Measurements from ENCODE around the gene PRELID3B.
"Not testable (repeated sequence)": the region's sequence is repeated elsewhere in the genome, so short reads cannot be mapped to it uniquely, and the experiment has no call there.

The PRELID3B gene

DNA sequence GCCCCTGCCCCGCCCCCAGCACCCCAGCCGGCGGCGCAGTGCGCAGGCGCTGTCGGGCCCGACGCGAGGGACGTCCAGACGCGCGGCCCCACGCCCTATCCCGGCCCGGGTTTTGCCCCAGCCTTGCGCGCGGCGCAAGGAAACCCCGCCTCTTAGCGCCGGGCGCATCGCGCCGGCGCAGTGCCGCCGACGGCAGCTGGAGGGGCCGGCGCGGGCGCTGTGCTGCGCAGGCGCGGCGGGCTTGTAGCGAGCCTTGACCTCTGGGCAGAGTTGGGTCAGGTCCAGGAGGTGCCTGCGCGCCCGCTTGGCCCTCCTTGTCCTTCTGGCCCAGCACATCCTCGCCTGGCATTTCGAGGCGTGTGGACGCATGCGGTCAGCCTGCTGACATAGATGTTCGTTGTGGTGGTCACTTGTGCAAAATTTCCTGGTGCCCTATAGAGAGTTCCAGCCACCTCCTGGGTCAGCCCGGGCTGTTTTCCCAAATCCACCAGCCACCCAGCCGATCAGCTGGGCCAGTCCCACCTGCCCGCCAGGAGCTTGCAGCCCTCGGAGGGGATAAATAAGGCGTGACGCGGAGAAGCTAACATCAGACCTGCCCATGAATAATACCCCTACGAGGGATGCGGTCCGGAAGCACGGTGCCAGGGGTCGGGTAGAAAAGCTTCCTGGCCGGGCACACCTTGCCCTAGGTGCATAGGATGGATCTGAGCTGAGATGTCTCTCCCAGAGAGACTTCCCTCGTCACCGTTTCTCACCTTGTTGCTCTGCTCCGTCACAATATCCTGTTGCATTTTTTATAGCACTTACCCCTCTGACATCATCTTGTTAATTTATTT, 428 bp upstream of the PRELID3B start:
- DNase-seq (ENCODE audit: low read depth in 1 of 2, low spot score in 1 of 2): peak; percentile 84 to 90
- no peak for TF ChIP-seq GABPA (IDR thresholded peaks at IDR 0.05; ENCODE audit: low read depth)
- TF ChIP-seq SPI1 (IDR thresholded peaks at IDR 0.05; ENCODE audit: borderline replicate concordance, low read depth): no peak
- TF ChIP-seq POLR2AphosphoS5 (IDR thresholded peaks at IDR 0.05; ENCODE audit: low read depth): peak; percentile 53; the same call in 1 of the 2 replicates
- TF ChIP-seq CTCF (IDR thresholded peaks at IDR 0.05; ENCODE audit: insufficient read depth, low read length): no peak
- TF ChIP-seq, protein P1, sequence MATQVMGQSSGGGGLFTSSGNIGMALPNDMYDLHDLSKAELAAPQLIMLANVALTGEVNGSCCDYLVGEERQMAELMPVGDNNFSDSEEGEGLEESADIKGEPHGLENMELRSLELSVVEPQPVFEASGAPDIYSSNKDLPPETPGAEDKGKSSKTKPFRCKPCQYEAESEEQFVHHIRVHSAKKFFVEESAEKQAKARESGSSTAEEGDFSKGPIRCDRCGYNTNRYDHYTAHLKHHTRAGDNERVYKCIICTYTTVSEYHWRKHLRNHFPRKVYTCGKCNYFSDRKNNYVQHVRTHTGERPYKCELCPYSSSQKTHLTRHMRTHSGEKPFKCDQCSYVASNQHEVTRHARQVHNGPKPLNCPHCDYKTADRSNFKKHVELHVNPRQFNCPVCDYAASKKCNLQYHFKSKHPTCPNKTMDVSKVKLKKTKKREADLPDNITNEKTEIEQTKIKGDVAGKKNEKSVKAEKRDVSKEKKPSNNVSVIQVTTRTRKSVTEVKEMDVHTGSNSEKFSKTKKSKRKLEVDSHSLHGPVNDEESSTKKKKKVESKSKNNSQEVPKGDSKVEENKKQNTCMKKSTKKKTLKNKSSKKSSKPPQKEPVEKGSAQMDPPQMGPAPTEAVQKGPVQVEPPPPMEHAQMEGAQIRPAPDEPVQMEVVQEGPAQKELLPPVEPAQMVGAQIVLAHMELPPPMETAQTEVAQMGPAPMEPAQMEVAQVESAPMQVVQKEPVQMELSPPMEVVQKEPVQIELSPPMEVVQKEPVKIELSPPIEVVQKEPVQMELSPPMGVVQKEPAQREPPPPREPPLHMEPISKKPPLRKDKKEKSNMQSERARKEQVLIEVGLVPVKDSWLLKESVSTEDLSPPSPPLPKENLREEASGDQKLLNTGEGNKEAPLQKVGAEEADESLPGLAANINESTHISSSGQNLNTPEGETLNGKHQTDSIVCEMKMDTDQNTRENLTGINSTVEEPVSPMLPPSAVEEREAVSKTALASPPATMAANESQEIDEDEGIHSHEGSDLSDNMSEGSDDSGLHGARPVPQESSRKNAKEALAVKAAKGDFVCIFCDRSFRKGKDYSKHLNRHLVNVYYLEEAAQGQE (IDR thresholded peaks at IDR 0.05; ENCODE audit: insufficient replicate concordance, low read depth): no peak
- H3K4me3 ChIP-seq (replicated peaks; ENCODE audit: insufficient read depth, low read length): peak overlapping the region; percentile 90
- peak overlapping the region; percentile 89 for H3K27ac ChIP-seq (replicated peaks)
- no peaks in the 10 kb centered on the region for H3K27me3 ChIP-seq (ENCODE audit: insufficient read depth, poor library complexity, severe bottlenecking)

- not testable (repeated sequence) for H3K27me3 ChIP-seq (ENCODE audit: insufficient read depth, poor library complexity, severe bottlenecking); DNase-seq (ENCODE audit: low read depth in 1 of 2, low spot score in 1 of 2)
- peak overlapping the region; percentile 90 for H3K4me3 ChIP-seq (replicated peaks; ENCODE audit: insufficient read depth, low read length)
- peak overlapping the region; percentile 89 for H3K27ac ChIP-seq (replicated peaks)
These were observed 1.1 kb downstream of the PRELID3B start for GRCh38 chr20:59041487-59041886.

- no peak overlapping the region for H3K4me3 ChIP-seq (replicated peaks; ENCODE audit: insufficient read depth, low read length)
- no peaks in the 10 kb centered on the region for H3K27me3 ChIP-seq (ENCODE audit: insufficient read depth, poor library complexity, severe bottlenecking)
- DNase-seq (ENCODE audit: low read depth in 1 of 2, low spot score in 1 of 2): no peak
- H3K27ac ChIP-seq (replicated peaks): no peak overlapping the region
- no peak for TF ChIP-seq POLR2AphosphoS5 (IDR thresholded peaks at IDR 0.05; ENCODE audit: low read depth)
- no peak for TF ChIP-seq SPI1 (IDR thresholded peaks at IDR 0.05; ENCODE audit: borderline replicate concordance, low read depth)
- TF ChIP-seq CTCF (IDR thresholded peaks at IDR 0.05; ENCODE audit: insufficient read depth, low read length): no peak
- TF ChIP-seq, protein P1 (IDR thresholded peaks at IDR 0.05; ENCODE audit: insufficient replicate concordance, low read depth): no peak
- TF ChIP-seq GABPA (IDR thresholded peaks at IDR 0.05; ENCODE audit: low read depth): no peak
These were observed 1.9 kb downstream of the PRELID3B start for GRCh38 chr20:59040667-59041066.

DNA sequence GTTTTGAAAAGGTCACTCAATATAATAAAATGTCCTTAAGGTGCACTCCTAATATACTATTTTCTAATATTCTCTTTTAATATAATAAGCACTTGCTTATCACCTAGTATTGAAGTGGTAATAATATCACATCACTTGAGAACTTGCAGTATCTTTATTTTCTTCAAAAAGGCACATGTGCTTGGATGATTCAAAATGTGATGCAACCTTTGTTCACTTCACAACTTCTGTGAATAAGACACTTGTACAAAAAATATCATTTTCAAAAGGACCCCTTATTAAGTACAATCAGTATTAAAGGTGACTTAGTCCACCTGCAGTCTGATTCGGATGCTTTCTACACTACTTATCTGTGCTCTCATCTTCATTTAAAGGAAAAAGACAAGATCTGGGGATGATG, 3.4 kb downstream of the PRELID3B start:
- Histone ChIP-seq H3K27me3 (ENCODE audit: insufficient read depth, poor library complexity, severe bottlenecking) (no peaks in the 10 kb centered on the region), H3K4me3 (replicated peaks; ENCODE audit: insufficient read depth, low read length) (no peak overlapping the region), H3K27ac (replicated peaks) (no peak overlapping the region)
- TF ChIP-seq CTCF (IDR thresholded peaks at IDR 0.05; ENCODE audit: insufficient read depth, low read length): no peak
- TF ChIP-seq GABPA (IDR thresholded peaks at IDR 0.05; ENCODE audit: low read depth): no peak
- no peak for TF ChIP-seq SPI1 (IDR thresholded peaks at IDR 0.05; ENCODE audit: borderline replicate concordance, low read depth)
- TF ChIP-seq, protein P1 (IDR thresholded peaks at IDR 0.05; ENCODE audit: insufficient replicate concordance, low read depth): no peak
- TF ChIP-seq POLR2AphosphoS5 (IDR thresholded peaks at IDR 0.05; ENCODE audit: low read depth): no peak
- DNase-seq (ENCODE audit: low read depth in 1 of 2, low spot score in 1 of 2): no peak

Data from HL-60 (cell line).